ENCODE measurements around the gene DOCK2.
"Not testable (repeated sequence)": the region's sequence is repeated elsewhere in the genome, so short reads cannot be mapped to it uniquely, and the experiment has no call there.

DOCK2 gene

DNA sequence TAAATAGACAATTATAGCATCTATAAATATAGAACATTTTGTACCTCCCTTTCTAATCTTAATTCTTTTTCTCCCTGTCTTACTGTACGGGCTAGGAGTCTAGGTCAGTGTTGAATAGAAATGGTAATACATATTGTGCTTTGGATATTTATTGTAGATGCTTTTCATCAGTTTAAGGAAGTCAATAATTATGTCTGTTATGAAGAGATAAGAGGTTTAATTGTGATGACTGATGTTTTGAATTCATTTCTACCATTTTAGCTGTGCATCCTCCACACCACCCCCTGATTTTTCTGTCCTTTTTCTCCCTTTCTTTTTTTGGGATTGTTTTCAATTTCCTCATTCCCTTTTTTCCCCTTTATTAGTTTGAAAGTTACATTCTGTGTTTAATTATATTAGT is 95.8 kb downstream of the DOCK2 start:
- no peaks in the 10 kb centered on the region for H3K4me1 ChIP-seq (ENCODE audit: control insufficient read depth, insufficient read depth, low read length)
- no peak overlapping the region for H3K4me3 ChIP-seq (ENCODE audit: low read length)
- H3K9me3 ChIP-seq (ENCODE audit: control insufficient read depth, low read length) = no peaks in the 10 kb centered on the region
- no peaks in the 10 kb centered on the region for H3K36me3 ChIP-seq (ENCODE audit: control insufficient read depth, insufficient read depth, low read length)
- no peaks in the 10 kb centered on the region for H3K27me3 ChIP-seq (ENCODE audit: control insufficient read depth, insufficient read depth, low read length)
- H3K9ac ChIP-seq (ENCODE audit: low read length) = no peak overlapping the region

DNA sequence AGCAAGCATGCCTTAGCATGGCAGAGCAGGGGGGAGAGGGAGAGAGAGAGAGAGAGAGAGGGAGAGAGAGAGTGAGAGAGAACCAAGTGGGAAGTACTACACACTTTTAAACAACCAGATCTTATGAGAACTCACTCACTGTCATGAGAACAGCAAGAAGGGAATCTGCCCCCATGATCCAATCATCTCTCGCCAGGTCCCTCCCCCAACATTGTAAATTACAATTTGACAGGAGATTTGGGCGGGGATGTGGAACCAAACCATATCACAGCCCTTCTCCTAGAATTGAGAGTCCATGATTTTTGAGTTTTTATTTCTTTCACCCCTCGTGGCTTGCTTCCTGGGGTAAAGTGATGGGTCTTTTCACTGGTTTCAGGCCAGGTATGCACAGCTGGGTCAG is 98.8 kb downstream of the DOCK2 start:
- Histone ChIP-seq H3K9ac (ENCODE audit: low read length) (no peak overlapping the region), H3K9me3 (ENCODE audit: control insufficient read depth, low read length) (no peaks in the 10 kb centered on the region), H3K36me3 (ENCODE audit: control insufficient read depth, insufficient read depth, low read length) (no peaks in the 10 kb centered on the region), H3K27me3 (ENCODE audit: control insufficient read depth, insufficient read depth, low read length) (no peaks in the 10 kb centered on the region), H3K4me1 (ENCODE audit: control insufficient read depth, insufficient read depth, low read length) (no peaks in the 10 kb centered on the region), H3K4me3 (ENCODE audit: low read length) (no peak overlapping the region)

DNA sequence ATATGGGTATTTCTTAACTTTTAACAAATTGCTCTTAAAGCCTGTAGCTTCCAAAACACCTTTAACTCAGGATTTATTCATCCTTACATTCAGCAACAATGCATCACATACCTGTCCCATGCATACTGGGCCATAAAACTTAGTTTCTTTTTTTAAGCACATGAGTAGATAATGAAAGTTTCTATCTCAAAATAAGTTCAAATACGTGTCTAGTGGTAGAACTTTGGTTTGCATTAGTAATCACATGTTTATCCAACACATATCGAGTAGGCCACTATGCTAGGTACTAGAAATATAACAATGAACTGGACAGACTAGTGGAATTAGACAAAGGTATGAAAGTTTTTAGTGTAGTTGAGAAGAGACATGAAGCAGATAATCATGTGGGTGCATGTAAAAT is 99.6 kb downstream of the DOCK2 start:
- Histone ChIP-seq H3K4me3 (ENCODE audit: low read length) (no peak overlapping the region), H3K9me3 (ENCODE audit: control insufficient read depth, low read length) (no peaks in the 10 kb centered on the region), H3K4me1 (ENCODE audit: control insufficient read depth, insufficient read depth, low read length) (no peaks in the 10 kb centered on the region), H3K9ac (ENCODE audit: low read length) (no peak overlapping the region), H3K27me3 (ENCODE audit: control insufficient read depth, insufficient read depth, low read length) (no peaks in the 10 kb centered on the region), H3K36me3 (ENCODE audit: control insufficient read depth, insufficient read depth, low read length) (no peaks in the 10 kb centered on the region)

DNA sequence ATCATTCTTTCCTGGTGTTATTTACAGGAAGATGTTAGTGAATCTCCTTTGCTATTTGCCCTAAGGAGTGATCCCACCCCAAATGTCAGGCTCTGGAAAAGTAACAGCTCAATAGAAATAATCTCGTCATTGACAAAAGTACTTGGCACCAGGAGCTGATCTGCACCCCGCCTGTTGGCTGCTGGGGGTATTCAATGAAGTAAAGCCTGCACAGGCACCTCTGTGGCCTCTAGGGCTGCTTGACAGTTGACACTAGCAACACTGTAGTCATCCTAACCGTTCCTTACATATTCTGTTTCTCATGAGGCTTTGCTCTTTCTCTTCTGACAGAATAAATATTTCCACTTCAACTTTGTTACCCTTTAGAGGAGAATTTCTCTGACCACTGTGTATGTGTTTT is 103.4 kb downstream of the DOCK2 start:
- H3K4me3 ChIP-seq (ENCODE audit: low read length) = no peak overlapping the region
- no peaks in the 10 kb centered on the region for H3K9me3 ChIP-seq (ENCODE audit: control insufficient read depth, low read length)
- no peaks in the 10 kb centered on the region for H3K4me1 ChIP-seq (ENCODE audit: control insufficient read depth, insufficient read depth, low read length)
- H3K9ac ChIP-seq (ENCODE audit: low read length) = no peak overlapping the region
- H3K36me3 ChIP-seq (ENCODE audit: control insufficient read depth, insufficient read depth, low read length) = no peaks in the 10 kb centered on the region
- no peaks in the 10 kb centered on the region for H3K27me3 ChIP-seq (ENCODE audit: control insufficient read depth, insufficient read depth, low read length)

DNA sequence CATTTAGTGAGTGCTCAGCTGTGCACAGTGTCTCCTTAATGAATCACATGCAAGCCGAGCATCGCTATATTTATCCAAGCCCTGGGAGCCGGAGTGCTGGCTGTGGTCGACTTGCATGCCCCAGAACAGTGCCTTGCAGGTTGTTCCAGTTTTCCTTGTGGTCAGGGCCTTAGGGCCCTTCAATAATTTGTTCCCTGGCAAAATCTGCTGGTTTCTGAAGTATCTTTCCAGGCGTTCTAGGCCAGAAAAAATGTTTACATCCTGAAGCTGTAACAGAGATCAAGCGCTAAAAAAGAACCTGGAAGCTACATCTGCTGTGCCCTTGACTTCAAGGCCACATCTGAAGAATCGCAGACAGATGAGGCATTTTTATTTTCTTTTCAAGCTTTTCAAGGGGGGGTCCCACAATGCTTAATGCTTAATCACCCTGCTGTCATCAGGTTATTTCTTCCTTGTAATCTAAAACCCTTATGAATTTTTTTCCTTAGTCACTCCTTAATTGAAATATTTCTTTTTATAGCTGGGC is 105.8 kb downstream of the DOCK2 start:
- no peaks in the 10 kb centered on the region for H3K9me3 ChIP-seq (ENCODE audit: control insufficient read depth, low read length)
- no peaks in the 10 kb centered on the region for H3K36me3 ChIP-seq (ENCODE audit: control insufficient read depth, insufficient read depth, low read length)
- H3K4me1 ChIP-seq (ENCODE audit: control insufficient read depth, insufficient read depth, low read length) = no peaks in the 10 kb centered on the region
- H3K27me3 ChIP-seq (ENCODE audit: control insufficient read depth, insufficient read depth, low read length) = no peaks in the 10 kb centered on the region
- H3K9ac ChIP-seq (ENCODE audit: low read length) = no peak overlapping the region
- no peak overlapping the region for H3K4me3 ChIP-seq (ENCODE audit: low read length)

DNA sequence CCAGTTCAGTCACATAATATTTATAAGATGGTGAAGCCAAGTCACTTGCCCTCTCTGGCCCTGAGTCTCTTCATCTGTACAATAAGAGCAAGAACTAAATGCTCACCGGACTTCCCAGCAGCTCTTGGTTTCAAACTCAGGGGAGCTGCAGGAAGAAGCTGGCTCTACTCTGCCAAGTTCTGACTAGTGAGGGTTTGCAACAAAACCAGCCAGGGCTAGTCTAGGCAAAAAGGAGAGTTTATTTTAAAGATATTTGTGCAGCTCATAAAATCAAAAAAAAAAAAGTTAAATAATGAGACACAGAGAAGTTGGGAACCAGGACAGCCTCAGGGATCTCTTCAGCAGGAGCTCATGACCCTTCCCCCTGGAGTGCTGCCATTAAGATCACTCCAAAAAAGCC is 107.3 kb downstream of the DOCK2 start:
- H3K9me3 ChIP-seq (ENCODE audit: control insufficient read depth, low read length) = no peaks in the 10 kb centered on the region
- H3K4me3 ChIP-seq (ENCODE audit: low read length) = no peak overlapping the region
- no peaks in the 10 kb centered on the region for H3K27me3 ChIP-seq (ENCODE audit: control insufficient read depth, insufficient read depth, low read length)
- no peaks in the 10 kb centered on the region for H3K4me1 ChIP-seq (ENCODE audit: control insufficient read depth, insufficient read depth, low read length)
- no peaks in the 10 kb centered on the region for H3K36me3 ChIP-seq (ENCODE audit: control insufficient read depth, insufficient read depth, low read length)
- no peak overlapping the region for H3K9ac ChIP-seq (ENCODE audit: low read length)

DNA sequence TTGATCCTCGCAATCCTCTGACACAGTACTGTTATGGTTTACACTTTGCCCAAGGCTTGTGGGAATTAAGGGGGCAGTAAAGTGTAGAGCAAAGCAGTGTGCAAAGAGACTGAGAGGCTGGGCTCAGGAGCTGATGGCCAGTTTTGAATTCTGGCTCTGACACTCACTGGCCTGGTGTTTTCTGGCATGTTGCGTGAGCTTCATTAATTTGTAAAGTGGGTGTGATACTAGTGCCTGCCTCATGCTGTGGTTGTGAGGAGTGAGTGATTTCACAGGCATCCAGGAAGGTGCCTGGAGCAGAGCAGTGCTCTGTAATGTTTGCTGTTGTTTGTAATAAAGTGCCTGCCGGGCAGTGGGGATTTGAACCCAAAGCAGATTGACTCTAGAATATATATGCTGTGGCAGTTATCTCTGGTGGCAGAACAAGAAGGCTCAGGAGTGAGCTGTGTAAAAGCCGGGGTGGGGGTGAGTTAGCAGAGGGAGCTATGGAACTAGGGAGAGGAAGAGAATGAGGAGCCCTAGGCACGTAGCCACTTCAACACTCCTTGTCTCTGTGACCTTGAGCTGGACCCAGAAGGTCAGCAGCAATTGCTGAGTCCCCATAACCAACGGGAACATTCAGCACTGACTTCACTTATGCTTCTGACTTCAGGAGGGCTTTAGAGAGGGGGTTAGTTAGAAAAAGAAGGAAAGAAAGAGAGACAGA is 108.5 kb downstream of the DOCK2 start:
- H3K27me3 ChIP-seq (ENCODE audit: control insufficient read depth, insufficient read depth, low read length) = no peaks in the 10 kb centered on the region
- no peak overlapping the region for H3K9ac ChIP-seq (ENCODE audit: low read length)

DNA sequence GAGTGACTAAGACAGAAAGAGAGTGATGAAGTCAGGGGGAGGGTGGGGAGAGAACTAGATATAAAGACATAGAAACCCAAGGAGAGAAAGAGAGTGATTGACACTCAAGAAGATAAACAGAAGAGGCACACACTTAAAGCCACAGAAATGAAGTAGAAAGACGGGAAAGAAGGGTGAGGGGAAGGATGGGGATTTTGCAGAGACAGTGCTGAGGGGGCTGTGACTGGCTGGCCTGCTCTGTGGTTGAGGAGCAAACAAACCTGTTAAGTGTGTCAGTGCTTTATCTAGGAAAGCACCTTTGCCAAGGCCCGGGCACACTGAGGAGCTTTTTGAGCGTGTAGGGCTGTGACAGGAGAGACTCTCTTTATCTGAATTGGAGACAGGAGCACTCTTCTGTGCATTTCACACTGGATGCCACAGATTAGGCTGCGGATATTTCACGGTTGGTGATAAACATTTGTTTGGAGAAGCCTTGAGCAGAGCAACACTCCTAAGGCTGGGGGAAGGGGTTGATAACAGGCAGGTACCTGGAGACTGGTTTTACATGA is 109.1 kb downstream of the DOCK2 start:
- Histone ChIP-seq H3K9me3 (ENCODE audit: control insufficient read depth, low read length) (no peaks in the 10 kb centered on the region), H3K4me3 (ENCODE audit: low read length) (no peak overlapping the region), H3K9ac (ENCODE audit: low read length) (no peak overlapping the region)

More for the DNA sequence above, 108.5 kb downstream of the DOCK2 start:
- no peaks in the 10 kb centered on the region for H3K4me1 ChIP-seq (ENCODE audit: control insufficient read depth, insufficient read depth, low read length)
- no peaks in the 10 kb centered on the region for H3K36me3 ChIP-seq (ENCODE audit: control insufficient read depth, insufficient read depth, low read length)
- no peak overlapping the region for H3K4me3 ChIP-seq (ENCODE audit: low read length)
- H3K9me3 ChIP-seq (ENCODE audit: control insufficient read depth, low read length) = no peaks in the 10 kb centered on the region

DNA sequence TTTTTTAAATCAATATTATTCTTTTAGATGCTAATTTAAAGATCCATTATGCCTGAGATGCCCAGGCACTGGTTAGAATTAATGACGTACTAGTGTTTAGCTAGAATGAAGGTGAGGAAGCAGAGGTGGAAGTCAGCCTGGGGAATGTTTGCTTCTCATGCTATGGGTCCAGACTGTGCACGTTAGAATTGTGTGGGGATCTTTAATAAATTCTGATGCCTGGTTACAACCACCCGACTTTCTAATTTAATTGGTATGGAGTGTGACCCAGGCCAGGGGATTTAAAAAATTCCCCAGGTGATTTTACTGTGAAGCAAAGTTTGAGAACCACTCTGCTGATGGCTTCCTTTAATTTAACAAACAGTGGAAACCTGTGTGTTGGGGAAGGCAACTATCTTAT is 111.1 kb downstream of the DOCK2 start:
- no peak overlapping the region for H3K9ac ChIP-seq (ENCODE audit: low read length)
- no peaks in the 10 kb centered on the region for H3K9me3 ChIP-seq (ENCODE audit: control insufficient read depth, low read length)
- no peak overlapping the region for H3K4me3 ChIP-seq (ENCODE audit: low read length)
- no peaks in the 10 kb centered on the region for H3K36me3 ChIP-seq (ENCODE audit: control insufficient read depth, insufficient read depth, low read length)
- no peaks in the 10 kb centered on the region for H3K4me1 ChIP-seq (ENCODE audit: control insufficient read depth, insufficient read depth, low read length)
- no peaks in the 10 kb centered on the region for H3K27me3 ChIP-seq (ENCODE audit: control insufficient read depth, insufficient read depth, low read length)

More for the DNA sequence above, 109.1 kb downstream of the DOCK2 start:
- no peaks in the 10 kb centered on the region for H3K4me1 ChIP-seq (ENCODE audit: control insufficient read depth, insufficient read depth, low read length)
- H3K36me3 ChIP-seq (ENCODE audit: control insufficient read depth, insufficient read depth, low read length) = no peaks in the 10 kb centered on the region
- no peaks in the 10 kb centered on the region for H3K27me3 ChIP-seq (ENCODE audit: control insufficient read depth, insufficient read depth, low read length)

DNA sequence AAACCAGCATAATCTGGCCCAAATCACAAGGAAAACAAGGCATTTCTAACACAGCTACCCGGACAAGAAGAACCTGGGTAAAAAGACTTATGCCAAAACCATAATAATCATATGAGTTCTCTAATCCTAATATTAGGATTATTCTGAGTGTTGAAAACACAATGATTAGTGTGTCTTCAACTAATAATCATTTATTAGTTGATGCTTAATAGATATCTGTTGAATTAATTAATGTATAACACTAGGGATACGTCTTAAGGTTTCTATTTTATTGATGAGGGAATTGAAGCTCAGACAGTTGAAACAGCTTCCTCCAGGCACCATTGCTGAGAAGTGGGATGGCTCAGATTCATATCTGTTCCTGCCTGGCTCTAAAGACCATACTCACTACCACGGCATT is 112.2 kb downstream of the DOCK2 start:
- Histone ChIP-seq H3K36me3 (ENCODE audit: control insufficient read depth, insufficient read depth, low read length) (no peaks in the 10 kb centered on the region), H3K4me1 (ENCODE audit: control insufficient read depth, insufficient read depth, low read length) (no peaks in the 10 kb centered on the region)

DNA sequence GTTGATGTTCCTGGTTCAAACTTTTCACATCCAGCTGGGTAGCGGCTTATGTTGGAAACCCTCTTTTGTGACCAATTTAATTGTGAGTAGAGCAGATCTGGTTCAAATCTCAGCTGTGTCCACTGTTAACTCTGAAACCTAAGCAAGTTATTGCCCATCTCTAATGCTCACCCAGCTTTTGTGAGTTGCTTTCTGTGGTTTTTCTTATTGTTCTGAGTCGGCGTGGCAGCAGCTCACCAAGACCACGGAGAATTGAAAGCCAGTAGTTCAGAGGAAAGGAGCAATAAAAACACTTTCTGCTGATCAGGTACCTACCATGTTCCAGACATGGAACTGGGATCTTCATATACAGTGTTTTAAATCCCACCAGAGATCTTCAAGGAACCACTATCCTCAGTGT is 114.4 kb downstream of the DOCK2 start:
- Histone ChIP-seq H3K4me1 (ENCODE audit: control insufficient read depth, insufficient read depth, low read length) (no peaks in the 10 kb centered on the region), H3K9me3 (ENCODE audit: control insufficient read depth, low read length) (no peaks in the 10 kb centered on the region), H3K4me3 (ENCODE audit: low read length) (no peak overlapping the region), H3K36me3 (ENCODE audit: control insufficient read depth, insufficient read depth, low read length) (no peaks in the 10 kb centered on the region), H3K27me3 (ENCODE audit: control insufficient read depth, insufficient read depth, low read length) (no peaks in the 10 kb centered on the region), H3K9ac (ENCODE audit: low read length) (no peak overlapping the region)

More for the DNA sequence above, 112.2 kb downstream of the DOCK2 start:
- Histone ChIP-seq H3K27me3 (ENCODE audit: control insufficient read depth, insufficient read depth, low read length) (no peaks in the 10 kb centered on the region), H3K4me3 (ENCODE audit: low read length) (no peak overlapping the region), H3K9me3 (ENCODE audit: control insufficient read depth, low read length) (no peaks in the 10 kb centered on the region), H3K9ac (ENCODE audit: low read length) (no peak overlapping the region)

DNA sequence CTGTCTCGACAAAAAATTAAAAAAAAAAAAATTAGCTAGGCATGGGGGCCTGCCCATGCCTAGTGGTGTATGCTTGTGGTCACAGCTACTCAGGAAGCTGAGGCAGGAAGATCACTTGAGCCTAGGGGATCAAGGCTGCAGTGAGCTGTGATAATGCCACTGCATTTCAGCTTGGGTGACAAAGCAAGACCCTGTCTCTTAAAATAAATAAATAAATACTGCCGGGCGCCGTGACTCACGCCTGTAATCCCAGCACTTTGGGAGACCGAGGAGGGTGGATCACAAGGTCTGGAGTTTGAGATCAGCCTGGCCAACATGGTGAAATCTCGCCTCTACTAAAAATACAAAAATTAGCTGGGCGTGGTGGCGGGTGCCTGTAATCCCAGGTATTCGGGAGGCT is 115.5 kb downstream of the DOCK2 start:
- not testable (repeated sequence) for H3K4me3 ChIP-seq (ENCODE audit: low read length); H3K4me1 ChIP-seq (ENCODE audit: control insufficient read depth, insufficient read depth, low read length); H3K36me3 ChIP-seq (ENCODE audit: control insufficient read depth, insufficient read depth, low read length); H3K9ac ChIP-seq (ENCODE audit: low read length); H3K9me3 ChIP-seq (ENCODE audit: control insufficient read depth, low read length); H3K27me3 ChIP-seq (ENCODE audit: control insufficient read depth, insufficient read depth, low read length)
